Panc1 (cell line): ENCODE data around the gene CLEC18C.
"Not testable (repeated sequence)": the region's sequence is repeated elsewhere in the genome, so short reads cannot be mapped to it uniquely, and the experiment has no call there.

ENCODE experiments used
- POLR2AphosphoS5 ChIP-seq: IDR thresholded peaks from 2 replicates; pipeline ENCODE4 v1.6.1; 2012; ENCODE audit warnings: mild to moderate bottlenecking, low read depth, low read length, moderate library complexity
- SIN3A ChIP-seq: IDR thresholded peaks from 2 replicates; pipeline ENCODE4 v1.6.1; 2012; ENCODE audit warnings: low read depth, mild to moderate bottlenecking, low read length, moderate library complexity, borderline replicate concordance; ENCODE audit not compliant: insufficient read depth
- TCF7L2 ChIP-seq: IDR thresholded peaks from 2 replicates; pipeline ENCODE4 v1.6.1; 2011; ENCODE audit warnings: mild to moderate bottlenecking, low read depth, low read length, inconsistent platforms
- TF ChIP-seq, protein P1 (sequence below): fragments of 450-650 bp; IDR thresholded peaks from 2 replicates; pipeline ENCODE4 v1.5.1; 2017; ENCODE audit warnings: mild to moderate bottlenecking
- TF ChIP-seq, protein P2 (sequence below), 2 experiments: IDR thresholded peaks; 2 replicates each; pipeline ENCODE4 v1.6.1; 2011 to 2012; ENCODE audit warnings: low read depth in 2 of 2, control low read depth in 1 of 2, low read length in 1 of 2, mild to moderate bottlenecking in 1 of 2, moderate library complexity in 1 of 2; ENCODE audit not compliant: insufficient read depth in 1 of 2

DNA sequence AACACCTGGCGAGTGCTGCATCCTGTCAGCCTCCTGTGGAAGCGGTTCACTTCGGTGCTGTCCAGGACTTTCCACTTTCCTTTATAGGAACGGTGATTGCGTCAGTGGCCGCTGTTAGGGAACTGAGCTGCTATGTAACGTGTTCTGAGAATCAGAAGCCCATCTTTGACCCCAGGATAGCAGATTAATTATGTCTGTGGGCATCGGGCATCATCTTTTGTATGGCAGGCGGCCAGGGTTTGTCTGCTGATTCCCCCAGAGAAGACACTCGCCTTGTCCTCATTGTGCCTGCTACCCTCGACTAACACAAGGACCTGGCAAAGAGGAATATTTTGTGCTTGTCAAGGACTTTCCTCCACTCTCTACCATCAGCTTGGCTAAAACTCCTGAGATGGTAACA lies 25.7 kb upstream of the CLEC18C start:
- TF ChIP-seq, protein P1, sequence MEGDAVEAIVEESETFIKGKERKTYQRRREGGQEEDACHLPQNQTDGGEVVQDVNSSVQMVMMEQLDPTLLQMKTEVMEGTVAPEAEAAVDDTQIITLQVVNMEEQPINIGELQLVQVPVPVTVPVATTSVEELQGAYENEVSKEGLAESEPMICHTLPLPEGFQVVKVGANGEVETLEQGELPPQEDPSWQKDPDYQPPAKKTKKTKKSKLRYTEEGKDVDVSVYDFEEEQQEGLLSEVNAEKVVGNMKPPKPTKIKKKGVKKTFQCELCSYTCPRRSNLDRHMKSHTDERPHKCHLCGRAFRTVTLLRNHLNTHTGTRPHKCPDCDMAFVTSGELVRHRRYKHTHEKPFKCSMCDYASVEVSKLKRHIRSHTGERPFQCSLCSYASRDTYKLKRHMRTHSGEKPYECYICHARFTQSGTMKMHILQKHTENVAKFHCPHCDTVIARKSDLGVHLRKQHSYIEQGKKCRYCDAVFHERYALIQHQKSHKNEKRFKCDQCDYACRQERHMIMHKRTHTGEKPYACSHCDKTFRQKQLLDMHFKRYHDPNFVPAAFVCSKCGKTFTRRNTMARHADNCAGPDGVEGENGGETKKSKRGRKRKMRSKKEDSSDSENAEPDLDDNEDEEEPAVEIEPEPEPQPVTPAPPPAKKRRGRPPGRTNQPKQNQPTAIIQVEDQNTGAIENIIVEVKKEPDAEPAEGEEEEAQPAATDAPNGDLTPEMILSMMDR = not testable (repeated sequence)
- TF ChIP-seq POLR2AphosphoS5, TCF7L2, SIN3A: not testable (repeated sequence)
- TF ChIP-seq, protein P2, sequence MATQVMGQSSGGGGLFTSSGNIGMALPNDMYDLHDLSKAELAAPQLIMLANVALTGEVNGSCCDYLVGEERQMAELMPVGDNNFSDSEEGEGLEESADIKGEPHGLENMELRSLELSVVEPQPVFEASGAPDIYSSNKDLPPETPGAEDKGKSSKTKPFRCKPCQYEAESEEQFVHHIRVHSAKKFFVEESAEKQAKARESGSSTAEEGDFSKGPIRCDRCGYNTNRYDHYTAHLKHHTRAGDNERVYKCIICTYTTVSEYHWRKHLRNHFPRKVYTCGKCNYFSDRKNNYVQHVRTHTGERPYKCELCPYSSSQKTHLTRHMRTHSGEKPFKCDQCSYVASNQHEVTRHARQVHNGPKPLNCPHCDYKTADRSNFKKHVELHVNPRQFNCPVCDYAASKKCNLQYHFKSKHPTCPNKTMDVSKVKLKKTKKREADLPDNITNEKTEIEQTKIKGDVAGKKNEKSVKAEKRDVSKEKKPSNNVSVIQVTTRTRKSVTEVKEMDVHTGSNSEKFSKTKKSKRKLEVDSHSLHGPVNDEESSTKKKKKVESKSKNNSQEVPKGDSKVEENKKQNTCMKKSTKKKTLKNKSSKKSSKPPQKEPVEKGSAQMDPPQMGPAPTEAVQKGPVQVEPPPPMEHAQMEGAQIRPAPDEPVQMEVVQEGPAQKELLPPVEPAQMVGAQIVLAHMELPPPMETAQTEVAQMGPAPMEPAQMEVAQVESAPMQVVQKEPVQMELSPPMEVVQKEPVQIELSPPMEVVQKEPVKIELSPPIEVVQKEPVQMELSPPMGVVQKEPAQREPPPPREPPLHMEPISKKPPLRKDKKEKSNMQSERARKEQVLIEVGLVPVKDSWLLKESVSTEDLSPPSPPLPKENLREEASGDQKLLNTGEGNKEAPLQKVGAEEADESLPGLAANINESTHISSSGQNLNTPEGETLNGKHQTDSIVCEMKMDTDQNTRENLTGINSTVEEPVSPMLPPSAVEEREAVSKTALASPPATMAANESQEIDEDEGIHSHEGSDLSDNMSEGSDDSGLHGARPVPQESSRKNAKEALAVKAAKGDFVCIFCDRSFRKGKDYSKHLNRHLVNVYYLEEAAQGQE (IDR thresholded peaks at IDR 0.05; ENCODE audit: insufficient read depth in 1 of 2, low read depth in 2 of 2, low read length in 1 of 2) = not testable (repeated sequence)
